Psoas muscle (tissue), 8 donors: ENCODE measurements around the gene WWTR1. TPM values are rescaled to one million over a fixed set of nuclear protein-coding genes. Genes with fewer than 3 reads are reported as not detected.

Experiments used
- ATAC-seq, 4 donors: fragments of 200-7000 bp; cut with Tn5 transposase; one replicate each; pipeline ENCODE4 v1.9.1; 2020; ENCODE audit warnings: moderate library complexity in 3 of 4, mild to moderate bottlenecking in 2 of 4
- DNase-seq, 2 donors: peaks; one replicate each; pipeline ENCODE4 v3.0.0-alpha.2; 2020
- H3K27ac ChIP-seq: fragments of 200-600 bp; one replicate; pipeline ENCODE4 v1.8.0; 2022
- H3K27me3 ChIP-seq, 3 donors: fragments of 200-600 bp in 1 of 3; one replicate each; pipeline versions ENCODE4 v1.6.1 to v1.8.0; 2013 to 2022; ENCODE audit warnings: low read length in 2 of 3, mild to moderate bottlenecking in 2 of 3, moderate library complexity in 1 of 3; ENCODE audit not compliant: insufficient read depth in 3 of 3
- H3K36me3 ChIP-seq, 2 donors: fragments of 200-600 bp in 1 of 2; one replicate each; pipeline versions ENCODE4 v1.6.1 to v1.8.0; 2013 to 2022; ENCODE audit warnings: low read depth in 1 of 2, mild to moderate bottlenecking in 1 of 2, moderate library complexity in 1 of 2; ENCODE audit not compliant: insufficient read depth in 1 of 2
- H3K4me1 ChIP-seq: fragments of 200-600 bp; one replicate; pipeline ENCODE4 v1.8.0; 2022
- H3K4me3 ChIP-seq: fragments of 200-600 bp; one replicate; pipeline ENCODE4 v1.8.0; 2022; ENCODE audit warnings: mild to moderate bottlenecking
- H3K9me3 ChIP-seq: fragments of 200-600 bp; one replicate; pipeline ENCODE4 v1.8.0; 2022
- WGBS, 3 donors: extraction: QIAGEN DNeasy Blood & Tissue Kit; methylation state at CpG; one replicate each; pipeline versions ENCODE4 v1.1.6 to v1.1.7; 2013; 5-methylcytosine and 5-hydroxymethylcytosine counted together
- intact Hi-C, 2 donors: fragments of 100-400 bp; cut with DNase I; formaldehyde crosslinking; loops; one replicate each; pipeline versions ENCODE4 v1.11.0 to v1.14.2; 2022
- polyA plus RNA-seq, 3 donors: library from polyadenylated mRNA; stranded (reverse); fragments of 200-250 nt; gene quantifications; one replicate each; pipeline ENCODE4 v1.2.3, GENCODE V29; 2013
- total RNA-seq, 4 donors: library from RNA; stranded (reverse); fragmentation: NEBNext Ultra II Directional in 2 of 4; extraction: Animal tissue kit (Norgen Biotek cat#: 25700) in 2 of 4; gene quantifications; one replicate each; pipeline versions ENCODE4 v1.2.1 to v1.2.4, GENCODE V29; 2021 to 2023
- TF ChIP-seq, protein P1 (sequence below): fragments of 200-600 bp; IDR thresholded peaks from one replicate; pipeline ENCODE4 v1.8.0; 2022; ENCODE audit warnings: antibody characterized with exemption
- donor health status: healthy with polysubstance abuse.
- donor health status: DM: no; HTN: no; CAD: no; lungs with moderate emphysema.
- donor health status: Bipolar disorder and iron deficiency.
- donor health status: healthy.
- donor health status: DM: yes; HTN: yes; CAD: no.
- donor health status: DM: no; HTN: no; CAD: no.
- donor health status: DM: no; HTN: no; CAD: no.
- donor health status: DM: yes; HTN: yes; CAD: no.

WWTR1 gene
- total and polyA plus RNA-seq, 7 donors, result 6.7 to 53.5 (median 24.7) TPM

DNA sequence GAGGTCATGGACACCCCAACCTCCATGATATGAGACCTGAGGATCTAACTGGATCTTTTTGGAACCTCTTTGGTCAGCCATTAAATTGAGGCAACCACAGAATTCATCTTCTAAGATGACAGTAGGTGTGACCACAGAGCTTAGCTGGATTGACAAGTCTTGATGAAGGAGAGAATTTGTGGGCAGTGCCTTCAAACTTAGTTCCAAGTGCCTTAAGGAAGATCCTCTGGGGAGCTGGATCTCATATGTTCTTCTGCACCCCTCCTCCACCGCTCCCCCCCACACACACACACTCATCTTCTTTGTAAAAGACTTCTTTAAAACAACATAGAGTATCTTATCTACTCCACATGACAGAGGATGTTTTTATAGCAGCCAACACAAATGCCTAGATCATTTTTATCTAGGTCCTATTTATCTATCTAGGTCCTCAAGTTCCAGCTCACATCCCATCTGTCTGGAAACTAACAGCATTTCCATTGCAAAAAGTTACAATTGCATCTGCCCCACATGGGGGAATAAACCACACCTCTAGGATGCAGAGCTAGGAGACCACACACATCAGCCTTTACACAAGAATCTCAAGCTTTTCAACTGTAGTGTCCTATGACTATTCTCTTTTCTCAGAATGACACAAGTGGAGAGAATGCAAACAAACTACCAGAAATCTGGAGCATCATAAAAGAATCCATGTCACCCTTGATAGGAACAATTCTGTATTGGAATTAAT lies 37.4 kb downstream of the WWTR1 start:
- Histone ChIP-seq H3K27ac (no peak overlapping the region), H3K27me3 (no peaks in the 10 kb centered on the region), H3K4me1 (peaks cover 17% of the 10 kb centered on the region), H3K4me3 (no peak overlapping the region), H3K36me3 (no peaks in the 10 kb centered on the region), H3K9me3 (no peaks in the 10 kb centered on the region)
- TF ChIP-seq, protein P1, sequence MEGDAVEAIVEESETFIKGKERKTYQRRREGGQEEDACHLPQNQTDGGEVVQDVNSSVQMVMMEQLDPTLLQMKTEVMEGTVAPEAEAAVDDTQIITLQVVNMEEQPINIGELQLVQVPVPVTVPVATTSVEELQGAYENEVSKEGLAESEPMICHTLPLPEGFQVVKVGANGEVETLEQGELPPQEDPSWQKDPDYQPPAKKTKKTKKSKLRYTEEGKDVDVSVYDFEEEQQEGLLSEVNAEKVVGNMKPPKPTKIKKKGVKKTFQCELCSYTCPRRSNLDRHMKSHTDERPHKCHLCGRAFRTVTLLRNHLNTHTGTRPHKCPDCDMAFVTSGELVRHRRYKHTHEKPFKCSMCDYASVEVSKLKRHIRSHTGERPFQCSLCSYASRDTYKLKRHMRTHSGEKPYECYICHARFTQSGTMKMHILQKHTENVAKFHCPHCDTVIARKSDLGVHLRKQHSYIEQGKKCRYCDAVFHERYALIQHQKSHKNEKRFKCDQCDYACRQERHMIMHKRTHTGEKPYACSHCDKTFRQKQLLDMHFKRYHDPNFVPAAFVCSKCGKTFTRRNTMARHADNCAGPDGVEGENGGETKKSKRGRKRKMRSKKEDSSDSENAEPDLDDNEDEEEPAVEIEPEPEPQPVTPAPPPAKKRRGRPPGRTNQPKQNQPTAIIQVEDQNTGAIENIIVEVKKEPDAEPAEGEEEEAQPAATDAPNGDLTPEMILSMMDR, result no peak
- intact Hi-C loops, result no loop called here
- no peak for ATAC-seq
- WGBS, 3 donors, result 92 to 97% (median 94%) methylated on average over 1 of the region's 1 CpG
- DNase-seq, result no peak

DNA sequence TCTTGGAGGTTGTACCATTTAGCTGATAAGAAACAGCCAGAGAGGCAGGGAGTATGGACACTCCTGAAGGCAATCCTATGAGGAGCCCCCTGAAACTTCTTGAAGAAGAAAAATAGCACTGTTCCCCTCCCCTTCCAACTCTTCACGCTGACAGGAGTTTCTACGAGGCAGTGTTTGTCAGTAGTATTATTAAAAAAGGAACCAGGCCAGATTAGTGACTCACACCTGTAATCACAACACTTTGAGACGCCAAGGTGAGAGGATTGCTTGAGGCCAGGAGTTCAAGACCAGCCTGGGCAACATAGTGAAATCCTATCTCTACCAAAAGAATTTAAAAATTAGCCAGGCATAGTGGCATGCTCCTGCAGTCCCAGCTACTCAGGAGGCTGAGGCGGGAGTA lies 38.7 kb downstream of the WWTR1 start:
- ATAC-seq (no peak), DNase-seq (no peak)
- no peaks in the 10 kb centered on the region for H3K36me3 ChIP-seq
- H3K9me3 ChIP-seq, result no peaks in the 10 kb centered on the region
- H3K27me3 ChIP-seq, result no peaks in the 10 kb centered on the region
- H3K4me1 ChIP-seq, result peaks cover 17% of the 10 kb centered on the region
- WGBS, 3 donors, result 47 to 80% (median 64%) methylated on average over 4 of the region's 4 CpGs
- intact Hi-C loops, result no loop called here
- H3K27ac ChIP-seq, result no peak overlapping the region
- H3K4me3 ChIP-seq, result no peak overlapping the region
- TF ChIP-seq, protein P1, result no peak

DNA sequence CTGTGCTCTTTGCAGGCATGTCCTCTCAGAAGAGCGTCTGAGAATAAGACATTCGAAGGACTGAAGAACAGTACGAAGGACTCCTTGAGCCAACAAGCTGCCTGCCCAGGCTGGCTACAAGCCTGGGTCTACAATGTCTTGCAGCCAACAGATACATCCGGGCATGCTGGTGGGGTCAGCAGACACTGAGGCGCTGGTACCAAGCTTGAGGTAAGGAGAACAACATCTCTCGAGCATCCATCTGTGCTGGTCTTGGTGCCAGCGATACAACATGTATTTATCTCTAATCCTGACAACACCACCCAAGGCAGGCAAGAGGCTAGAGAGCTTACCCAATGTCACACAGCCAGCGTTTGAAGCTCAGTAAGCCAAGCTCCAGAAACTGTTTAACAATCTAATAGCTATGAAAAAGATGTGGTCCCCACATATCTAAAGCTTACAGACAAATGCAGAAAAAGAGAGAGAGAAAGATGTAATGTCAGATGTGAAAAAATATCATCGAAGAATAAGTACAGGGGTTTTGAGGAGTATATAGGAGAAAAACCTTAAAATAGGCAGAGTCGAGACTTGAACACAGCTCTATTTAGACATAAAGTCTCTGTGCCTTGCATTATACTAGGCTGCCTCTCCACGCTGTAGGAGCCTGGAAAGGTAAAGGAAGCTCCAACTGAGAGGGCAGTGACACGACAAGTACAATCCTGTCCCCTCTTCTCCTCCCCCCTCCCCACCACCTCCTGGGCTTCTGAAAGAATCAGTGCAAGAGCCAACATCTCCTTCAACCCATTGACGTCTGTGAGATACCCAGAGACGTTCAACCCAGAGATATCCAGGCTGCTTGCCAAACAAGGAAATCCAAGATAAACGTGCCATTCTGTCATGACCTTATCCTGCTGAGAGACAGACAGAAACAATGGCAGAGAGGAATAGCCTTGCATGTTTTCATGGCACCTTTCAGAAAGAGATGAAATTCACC lies 39.4 kb downstream of the WWTR1 start:
- H3K9me3 ChIP-seq, result no peaks in the 10 kb centered on the region
- ATAC-seq, result peak; percentile 33 to 64 (median 46)
- H3K36me3 ChIP-seq, result no peaks in the 10 kb centered on the region
- H3K4me3 ChIP-seq, result no peak overlapping the region
- TF ChIP-seq, protein P1, result no peak
- peak overlapping the region; percentile 27 for H3K27ac ChIP-seq
- no peak for DNase-seq
- intact Hi-C loops, result no loop called here
- 39 to 56% (median 42%) methylated on average over 15 of the region's 15 CpGs for WGBS, 3 donors
- H3K27me3 ChIP-seq, result no peaks in the 10 kb centered on the region
- H3K4me1 ChIP-seq, result peaks cover 17% of the 10 kb centered on the region

DNA sequence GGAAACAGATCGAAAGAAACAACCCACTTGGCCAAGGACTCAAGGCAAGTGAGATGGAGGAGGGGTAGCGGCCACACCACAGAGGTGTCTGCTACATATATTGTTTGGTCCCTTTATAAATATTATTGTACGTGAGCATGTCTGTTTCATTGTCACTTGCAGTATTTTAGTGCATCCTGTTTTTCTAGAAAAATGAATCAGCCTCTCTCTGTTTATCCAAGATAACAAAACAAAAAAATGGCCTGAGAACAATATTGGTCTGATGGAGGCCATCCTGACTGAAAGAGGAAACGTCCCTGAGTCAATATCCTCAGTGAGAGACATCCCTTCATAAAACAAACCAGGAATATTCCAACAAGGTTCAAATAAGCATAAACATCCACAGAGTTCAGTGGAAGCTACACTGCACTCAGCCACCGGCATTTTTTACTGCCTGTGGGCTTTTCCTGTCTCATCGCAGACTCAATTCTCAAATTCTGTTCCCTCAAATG lies 42.0 kb downstream of the WWTR1 start:
- no peak for DNase-seq
- no peaks in the 10 kb centered on the region for H3K36me3 ChIP-seq
- H3K27me3 ChIP-seq, result no peaks in the 10 kb centered on the region
- TF ChIP-seq, protein P1, result no peak
- H3K4me3 ChIP-seq, result no peak overlapping the region
- H3K27ac ChIP-seq, result peak overlapping the region; percentile 46
- peaks cover 24% of the 10 kb centered on the region for H3K4me1 ChIP-seq
- intact Hi-C loops, result no loop called here
- 77 to 78% (median 77%) methylated on average over 6 of the region's 6 CpGs for WGBS, 3 donors
- peak in 1 of 4 donors; percentile 8 for ATAC-seq
- H3K9me3 ChIP-seq, result no peaks in the 10 kb centered on the region
